ENCODE results near the gene FYN. TPM values are rescaled to one million over a fixed set of nuclear protein-coding genes. Genes with fewer than 3 reads are reported as not detected.

Gene FYN
- polyA plus RNA-seq, 3 donors from 2014 or later, result 358 to 488 (median 414) TPM

- no peak for DNase-seq
- Mint-ChIP-seq H3K27ac (peak overlapping the region in 4 of 6 donors; percentile 51 to 65 (median 58)), H3K9me3 (no peaks in the 10 kb centered on the region), H3K4me3 (no peak overlapping the region), H3K36me3 (peaks cover 10 to 51% (median 48%) of the 10 kb centered on the region in 3 donors), H3K4me1 (peaks cover 30 to 79% of the 10 kb centered on the region in 2 donors), H3K27me3 (ENCODE audit: low read depth in 3 of 3) (peaks cover 1 to 61% (median 24%) of the 10 kb centered on the region in 3 donors)
Measured at GRCh38 chr6:111676383-111676782, 196.9 kb downstream of the FYN start.

GRCh38 chr6:111674883-111675282 lies 198.4 kb downstream of the FYN start:
- Mint-ChIP-seq H3K36me3 (peaks cover 15 to 56% (median 46%) of the 10 kb centered on the region in 3 donors), H3K9me3 (no peaks in the 10 kb centered on the region), H3K4me3 (no peak overlapping the region), H3K27me3 (ENCODE audit: low read depth in 3 of 3) (peaks cover 0 to 58% (median 30%) of the 10 kb centered on the region in 3 donors), H3K27ac (peak overlapping the region; percentile 32 to 92 (median 78)), H3K4me1 (peaks cover 26 to 81% of the 10 kb centered on the region in 2 donors)
- DNase-seq, result no peak

GRCh38 chr6:111674413-111674812 lies 198.8 kb downstream of the FYN start:
- H3K4me1 Mint-ChIP-seq, result peaks cover 23 to 76% of the 10 kb centered on the region in 2 donors
- no peak for DNase-seq
- peaks cover 0 to 58% (median 30%) of the 10 kb centered on the region in 3 donors for H3K27me3 Mint-ChIP-seq (ENCODE audit: low read depth in 3 of 3)
- H3K9me3 Mint-ChIP-seq, result no peaks in the 10 kb centered on the region
- no peak overlapping the region for H3K4me3 Mint-ChIP-seq
- peak overlapping the region; percentile 43 to 76 (median 69) for H3K27ac Mint-ChIP-seq
- peaks cover 15 to 57% (median 47%) of the 10 kb centered on the region in 3 donors for H3K36me3 Mint-ChIP-seq

- Mint-ChIP-seq H3K27ac (peak overlapping the region in 5 of 6 donors; percentile 5 to 76 (median 58)), H3K4me3 (no peak overlapping the region), H3K9me3 (no peaks in the 10 kb centered on the region), H3K27me3 (ENCODE audit: low read depth in 3 of 3) (peaks cover 0 to 53% (median 26%) of the 10 kb centered on the region in 3 donors), H3K36me3 (peaks cover 15 to 56% (median 45%) of the 10 kb centered on the region in 3 donors), H3K4me1 (peaks cover 18 to 71% of the 10 kb centered on the region in 2 donors)
- DNase-seq, result no peak
Measured at GRCh38 chr6:111673937-111674336, 199.3 kb downstream of the FYN start.

GRCh38 chr6:111673532-111673931 lies 199.7 kb downstream of the FYN start:
- H3K27me3 Mint-ChIP-seq (ENCODE audit: low read depth in 3 of 3), result peaks cover 0 to 50% (median 23%) of the 10 kb centered on the region in 3 donors
- H3K9me3 Mint-ChIP-seq, result no peaks in the 10 kb centered on the region
- H3K4me1 Mint-ChIP-seq, result peaks cover 14 to 68% of the 10 kb centered on the region in 2 donors
- peak overlapping the region in 4 of 6 donors; percentile 36 to 78 (median 58) for H3K27ac Mint-ChIP-seq
- peaks cover 15 to 53% (median 44%) of the 10 kb centered on the region in 3 donors for H3K36me3 Mint-ChIP-seq
- H3K4me3 Mint-ChIP-seq, result no peak overlapping the region
- no peak for DNase-seq

- peak overlapping the region; percentile 31 to 78 (median 58) for H3K27ac Mint-ChIP-seq
Measured at GRCh38 chr6:111672761-111673450, 200.3 kb downstream of the FYN start.

GRCh38 chr6:111669326-111669725 lies 203.9 kb downstream of the FYN start:
- Mint-ChIP-seq H3K9me3 (no peaks in the 10 kb centered on the region), H3K4me3 (no peak overlapping the region), H3K27me3 (ENCODE audit: low read depth in 3 of 3) (peaks cover 4 to 65% (median 38%) of the 10 kb centered on the region in 3 donors), H3K27ac (peak overlapping the region in 4 of 6 donors; percentile 66 to 76 (median 69)), H3K4me1 (peaks cover 11 to 54% of the 10 kb centered on the region in 2 donors), H3K36me3 (peaks cover 19 to 63% (median 53%) of the 10 kb centered on the region in 3 donors)
- no peak for DNase-seq

More at GRCh38 chr6:111672761-111673450, 200.3 kb downstream of the FYN start:
- H3K4me1 Mint-ChIP-seq, result peaks cover 12 to 68% of the 10 kb centered on the region in 2 donors
- no peaks in the 10 kb centered on the region for H3K9me3 Mint-ChIP-seq
- H3K4me3 Mint-ChIP-seq, result no peak overlapping the region
- no peak for DNase-seq
- H3K36me3 Mint-ChIP-seq, result peaks cover 19 to 59% (median 50%) of the 10 kb centered on the region in 3 donors
- H3K27me3 Mint-ChIP-seq (ENCODE audit: low read depth in 3 of 3), result peaks cover 0 to 52% (median 26%) of the 10 kb centered on the region in 3 donors

- Mint-ChIP-seq H3K4me1 (peaks cover 14 to 57% of the 10 kb centered on the region in 2 donors), H3K27ac (peak overlapping the region; percentile 9 to 80 (median 68)), H3K9me3 (no peaks in the 10 kb centered on the region), H3K27me3 (ENCODE audit: low read depth in 3 of 3) (peaks cover 4 to 63% (median 39%) of the 10 kb centered on the region in 3 donors), H3K4me3 (no peak overlapping the region), H3K36me3 (peaks cover 14 to 54% (median 48%) of the 10 kb centered on the region in 3 donors)
- DNase-seq, result no peak
Measured at GRCh38 chr6:111668410-111668809, 204.8 kb downstream of the FYN start.

- no peak for DNase-seq
- peaks cover 13 to 52% (median 43%) of the 10 kb centered on the region in 3 donors for H3K36me3 Mint-ChIP-seq
- H3K9me3 Mint-ChIP-seq, result no peaks in the 10 kb centered on the region
- peaks cover 4 to 62% (median 38%) of the 10 kb centered on the region in 3 donors for H3K27me3 Mint-ChIP-seq (ENCODE audit: low read depth in 3 of 3)
- no peak overlapping the region for H3K4me3 Mint-ChIP-seq
- H3K4me1 Mint-ChIP-seq, result peaks cover 14 to 57% of the 10 kb centered on the region in 2 donors
- peak overlapping the region; percentile 9 to 80 (median 68) for H3K27ac Mint-ChIP-seq
Measured at GRCh38 chr6:111667931-111668330, 205.3 kb downstream of the FYN start.

GRCh38 chr6:111666847-111667246 lies 206.4 kb downstream of the FYN start:
- no peak overlapping the region for H3K4me3 Mint-ChIP-seq
- peaks cover 4 to 63% (median 34%) of the 10 kb centered on the region in 3 donors for H3K27me3 Mint-ChIP-seq (ENCODE audit: low read depth in 3 of 3)
- DNase-seq, result no peak
- peaks cover 14 to 60% of the 10 kb centered on the region in 2 donors for H3K4me1 Mint-ChIP-seq
- H3K36me3 Mint-ChIP-seq, result peaks cover 13 to 49% (median 35%) of the 10 kb centered on the region in 3 donors
- H3K27ac Mint-ChIP-seq, result peak overlapping the region; percentile 9 to 82 (median 62)
- H3K9me3 Mint-ChIP-seq, result no peaks in the 10 kb centered on the region

GRCh38 chr6:111664565-111665030 lies 208.7 kb downstream of the FYN start:
- Mint-ChIP-seq H3K27ac (peak overlapping the region; percentile 18 to 88 (median 58)), H3K4me1 (peaks cover 14 to 47% of the 10 kb centered on the region in 2 donors), H3K36me3 (peaks cover 6 to 45% (median 28%) of the 10 kb centered on the region in 3 donors), H3K4me3 (no peak overlapping the region), H3K9me3 (no peaks in the 10 kb centered on the region), H3K27me3 (ENCODE audit: low read depth in 3 of 3) (peaks cover 4 to 64% (median 32%) of the 10 kb centered on the region in 3 donors)
- DNase-seq, result no peak

GRCh38 chr6:111663692-111664564 lies 209.3 kb downstream of the FYN start:
- peak overlapping the region; percentile 25 to 88 (median 70) for H3K27ac Mint-ChIP-seq
- no peak overlapping the region for H3K4me3 Mint-ChIP-seq
- H3K36me3 Mint-ChIP-seq, result peaks cover 6 to 43% (median 27%) of the 10 kb centered on the region in 3 donors
- no peaks in the 10 kb centered on the region for H3K9me3 Mint-ChIP-seq
- DNase-seq, result no peak
- H3K27me3 Mint-ChIP-seq (ENCODE audit: low read depth in 3 of 3), result peaks cover 4 to 65% (median 33%) of the 10 kb centered on the region in 3 donors
- H3K4me1 Mint-ChIP-seq, result peaks cover 14 to 47% of the 10 kb centered on the region in 2 donors
